MCF 10A (cell line): Measurements from ENCODE around the gene GALNT7. TPM values are rescaled to one million over a fixed set of nuclear protein-coding genes. Genes with fewer than 3 reads are reported as not detected.
A peak's percentile ranks its signal among the peaks of the same experiment; 100 is the strongest.

Source experiments
- BruUV-seq: library from RNA; stranded (reverse); fragments of 400-500 nt; replicated peaks from 2 replicates; lab custom pipeline; 2021; lab: Mats Ljungman, UMichigan
- CTCF ChIA-PET: fragments of 300-600 bp; sonication (Branson Sonifier 250); formaldehyde crosslinking; extraction: SDS; loops from one replicate; lab custom pipeline; 2021; ENCODE audit warnings: antibody characterized with exemption, inconsistent platforms; lab: Yijun Ruan, JAX
- POLR2A ChIA-PET: fragments of 300-600, 350-650 bp; sonication (Branson Sonifier 250); formaldehyde crosslinking; extraction: SDS; loops from one replicate; lab custom pipeline; 2020; ENCODE audit warnings: antibody characterized with exemption, inconsistent platforms; lab: Yijun Ruan, JAX
- DNase-seq: peaks from one replicate; pipeline ENCODE4 v3.0.0-alpha.2; 2018; ENCODE audit not compliant: unreplicated experiment
- H3K27ac Mint-ChIP-seq: one replicate; pipeline ENCODE4 v1.8.0; 2022; ENCODE audit warnings: mild to moderate bottlenecking, low read depth, mixed read lengths; ENCODE audit not compliant: unreplicated experiment
- H3K27me3 Mint-ChIP-seq: one replicate; pipeline ENCODE4 v1.8.0; 2022; ENCODE audit warnings: mixed read lengths; ENCODE audit not compliant: insufficient read depth, unreplicated experiment
- H3K36me3 Mint-ChIP-seq: one replicate; pipeline ENCODE4 v1.8.0; 2022; ENCODE audit warnings: mild to moderate bottlenecking, moderate library complexity, mixed read lengths; ENCODE audit not compliant: insufficient read depth, unreplicated experiment
- H3K4me1 Mint-ChIP-seq: one replicate; pipeline ENCODE4 v1.8.0; 2022; ENCODE audit warnings: mixed read lengths; ENCODE audit not compliant: insufficient read depth, unreplicated experiment
- H3K4me3 Mint-ChIP-seq: one replicate; pipeline ENCODE4 v1.8.0; 2022; ENCODE audit warnings: mild to moderate bottlenecking, moderate library complexity, mixed read lengths; ENCODE audit not compliant: unreplicated experiment
- H3K9me3 Mint-ChIP-seq: one replicate; pipeline ENCODE4 v1.8.0; 2022; ENCODE audit warnings: mixed read lengths; ENCODE audit not compliant: unreplicated experiment
- CTCF ChIP-seq: fragments of 200-600 bp; IDR thresholded peaks from one replicate; pipeline ENCODE4 v1.8.0; 2022; ENCODE audit warnings: antibody characterized with exemption, mild to moderate bottlenecking; ENCODE audit not compliant: unreplicated experiment
- intact Hi-C: fragments of 100-400 bp; cut with micrococcal nuclease; formaldehyde crosslinking; loops from 2 replicates; pipeline ENCODE4 v1.14.1; 2022
- total RNA-seq: library from RNA; stranded (reverse); gene quantifications from 2 replicates; pipeline ENCODE4 v1.2.3, GENCODE V29; 2022

The GALNT7 gene
- total RNA-seq, 1 experiment from 2014 or later: 13.7 TPM

GRCh38 chr4:173191623-173192041 lies 23.0 kb downstream of the GALNT7 start:
- POLR2A ChIA-PET: interaction anchor here (0.6 to 1.7 kb wide), 5 partner anchors 10 to 240 kb away, joined by 3 to 5 read pairs (median 3); no protein-coding TSS in a partner anchor
- no peaks in the 10 kb centered on the region for H3K9me3 Mint-ChIP-seq
- H3K27ac Mint-ChIP-seq: peak overlapping the region; percentile 61
- H3K36me3 Mint-ChIP-seq: peaks cover 5% of the 10 kb centered on the region
- no peaks in the 10 kb centered on the region for H3K27me3 Mint-ChIP-seq
- H3K4me3 Mint-ChIP-seq: peak overlapping the region; percentile 5
- peak; percentile 73 for DNase-seq
- CTCF ChIA-PET: interaction anchor here (0.6 kb wide), 1 partner anchor 1378 kb away, joined by 5 read pairs; no protein-coding TSS in a partner anchor
- intact Hi-C loops: no loop called here
- no TSS peak for BruUV-seq
- TF ChIP-seq CTCF: no peak
- peaks cover 23% of the 10 kb centered on the region for H3K4me1 Mint-ChIP-seq

GRCh38 chr4:173192375-173193162 lies 24.0 kb downstream of the GALNT7 start:
- Mint-ChIP-seq H3K4me1 (peaks cover 23% of the 10 kb centered on the region), H3K36me3 (peaks cover 5% of the 10 kb centered on the region), H3K9me3 (no peaks in the 10 kb centered on the region), H3K27me3 (no peaks in the 10 kb centered on the region), H3K27ac (peak overlapping the region; percentile 61), H3K4me3 (peak overlapping the region; percentile 5)
- ChIA-PET POLR2A (interaction anchor here (1.2 to 1.7 kb wide), 4 partner anchors 18 to 211 kb away, joined by 3 to 7 read pairs (median 4); no protein-coding TSS in a partner anchor), CTCF (interaction anchor here (0.6 to 1.8 kb wide), 13 partner anchors 10 to 297 kb away, joined by 3 to 7 read pairs (median 3); no protein-coding TSS in a partner anchor)
- intact Hi-C loops: no loop called here
- peak; percentile 57 for DNase-seq
- no peak for TF ChIP-seq CTCF
- BruUV-seq: no TSS peak

- Mint-ChIP-seq H3K27me3 (no peaks in the 10 kb centered on the region), H3K4me1 (peaks cover 23% of the 10 kb centered on the region), H3K9me3 (no peaks in the 10 kb centered on the region), H3K27ac (no peak overlapping the region), H3K4me3 (no peak overlapping the region), H3K36me3 (peaks cover 5% of the 10 kb centered on the region)
- CTCF ChIA-PET: interaction anchor here (1.6 to 1.8 kb wide), 2 partner anchors 16 to 64 kb away, joined by 4 to 5 read pairs; no protein-coding TSS in a partner anchor
- no TSS peak for BruUV-seq
- intact Hi-C loops: no loop called here
- no peak for TF ChIP-seq CTCF
- DNase-seq: no peak
- POLR2A ChIA-PET: interaction anchor here (0.7 kb wide), 1 partner anchor 8 kb away, joined by 3 read pairs; no protein-coding TSS in a partner anchor
These were observed 25.5 kb downstream of the GALNT7 start for GRCh38 chr4:173194157-173194556.

- H3K4me3 Mint-ChIP-seq: no peak overlapping the region
- no TSS peak for BruUV-seq
- intact Hi-C loops: no loop called here
- no peaks in the 10 kb centered on the region for H3K27me3 Mint-ChIP-seq
- no peak for TF ChIP-seq CTCF
- ChIA-PET CTCF (no interaction called here), POLR2A (interaction anchor here (0.6 kb wide), 1 partner anchor 17 kb away, joined by 3 read pairs; no protein-coding TSS in a partner anchor)
- DNase-seq: no peak
- peaks cover 5% of the 10 kb centered on the region for H3K36me3 Mint-ChIP-seq
- no peaks in the 10 kb centered on the region for H3K9me3 Mint-ChIP-seq
- H3K4me1 Mint-ChIP-seq: peaks cover 23% of the 10 kb centered on the region
- no peak overlapping the region for H3K27ac Mint-ChIP-seq
These were observed 26.5 kb downstream of the GALNT7 start for GRCh38 chr4:173195109-173195508.
